22Rv1 (cell line): Measurements from ENCODE around the gene RAD51.

Experiments
- CTCF ChIP-seq: fragments of 450-650 bp; IDR thresholded peaks from 2 replicates; pipeline ENCODE4 v1.5.1; 2017; ENCODE audit warnings: mild to moderate bottlenecking
- ZFX ChIP-seq: fragments of 450-650 bp; IDR thresholded peaks from 2 replicates; pipeline ENCODE4 v1.6.1; 2017; ENCODE audit warnings: antibody characterized with exemption, borderline replicate concordance

GRCh38 chr15:40722934-40723333, 28.0 kb downstream of the RAD51 start:
- no peak for TF ChIP-seq CTCF
- TF ChIP-seq ZFX = no peak
